Uterus (tissue), 4 donors: ENCODE results near the gene CHPF. TPM values are rescaled to one million over a fixed set of nuclear protein-coding genes. Genes with fewer than 3 reads are reported as not detected.

Experiments
- DNase-seq, 2 donors: peaks; one replicate each; pipeline ENCODE4 v3.0.0-alpha.2; 2019 to 2020
- H3K27ac ChIP-seq, 2 donors: fragments of 200-600 bp; sonication (generic); 1 replicate in 1 of 2; 2 replicates in 1 of 2; pipeline ENCODE4 v1.5.1; 2016 to 2018
- H3K27me3 ChIP-seq, 2 donors: fragments of 200-600 bp; sonication (generic); one replicate each; pipeline ENCODE4 v1.5.1; 2018 to 2019; ENCODE audit warnings: control low read depth in 1 of 2
- H3K36me3 ChIP-seq, 2 donors: fragments of 200-600 bp; sonication (generic); one replicate each; pipeline ENCODE4 v1.5.1; 2019; ENCODE audit warnings: control low read depth in 1 of 2
- H3K4me1 ChIP-seq, 2 donors: fragments of 200-600 bp; sonication (generic); one replicate each; pipeline ENCODE4 v1.5.1; 2018 to 2019; ENCODE audit warnings: control low read depth in 1 of 2
- H3K4me3 ChIP-seq, 2 donors: fragments of 200-600 bp; sonication (generic); 1 replicate in 1 of 2; 2 replicates in 1 of 2; pipeline ENCODE4 v1.5.1; 2018 to 2019; ENCODE audit warnings: mild to moderate bottlenecking in 1 of 2
- H3K9me3 ChIP-seq, 2 donors: fragments of 200-600 bp; sonication (generic); one replicate each; pipeline ENCODE4 v1.5.1; 2019; ENCODE audit warnings: control low read depth in 1 of 2
- POLR2A ChIP-seq, 2 donors: fragments of 450-650 bp; IDR thresholded peaks; one replicate each; pipeline ENCODE4 v1.6.1; 2016; ENCODE audit warnings: antibody characterized with exemption in 2 of 2, mild to moderate bottlenecking in 1 of 2, moderate library complexity in 1 of 2
- intact Hi-C: fragments of 100-400 bp; cut with DNase I; formaldehyde crosslinking; loops from one replicate; pipeline ENCODE4 v1.15.1; 2023; ENCODE audit warnings: low total_unique reads
- total RNA-seq, 4 donors: library from RNA; depleted of rRNA in 3 of 4; stranded (reverse); fragments of >200 nt in 3 of 4; gene quantifications; one replicate each; pipeline versions ENCODE4 v1.1.0 to v1.2.4, GENCODE V29; 2014 to 2023
- TF ChIP-seq, protein P1 (sequence below), 4 experiments: fragments of 200-600 bp in 2 of 4; fragments of 450-650 bp in 2 of 4; sonication (generic) in 2 of 4; IDR thresholded peaks; one replicate each; pipeline ENCODE4 v1.5.1; 2016 to 2019; ENCODE audit warnings: antibody characterized with exemption in 4 of 4, mild to moderate bottlenecking in 2 of 4, moderate library complexity in 1 of 4
- donor health status: DM: yes; HTN: yes; CAD: no.

CHPF gene
- total RNA-seq, 4 donors from 2014 or later: 16.5 to 194 (median 42.5) TPM

DNA sequence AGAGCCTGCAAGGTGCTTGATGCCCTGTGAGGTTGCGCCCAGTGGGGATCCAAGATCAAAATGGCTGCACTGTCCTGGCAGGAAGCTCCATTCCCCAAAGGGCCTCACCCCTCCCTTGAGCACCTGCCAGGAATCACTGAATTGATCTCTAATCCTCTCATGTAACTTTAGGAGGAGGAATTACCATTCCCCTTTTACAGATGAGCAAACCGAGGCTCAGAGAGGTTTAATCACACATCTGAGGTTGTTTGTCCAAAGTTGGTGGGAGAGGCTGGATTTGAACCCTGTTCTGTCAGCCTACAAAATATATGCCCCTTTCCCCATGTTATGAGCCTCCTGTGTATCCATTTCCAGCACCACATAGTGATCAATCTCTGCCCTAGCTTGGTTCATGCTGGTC is 18.8 kb downstream of the CHPF start:
- no peak overlapping the region for H3K27ac ChIP-seq
- DNase-seq: no peak
- no peak for TF ChIP-seq POLR2A (IDR thresholded peaks at IDR 0.05)
- TF ChIP-seq, protein P1, sequence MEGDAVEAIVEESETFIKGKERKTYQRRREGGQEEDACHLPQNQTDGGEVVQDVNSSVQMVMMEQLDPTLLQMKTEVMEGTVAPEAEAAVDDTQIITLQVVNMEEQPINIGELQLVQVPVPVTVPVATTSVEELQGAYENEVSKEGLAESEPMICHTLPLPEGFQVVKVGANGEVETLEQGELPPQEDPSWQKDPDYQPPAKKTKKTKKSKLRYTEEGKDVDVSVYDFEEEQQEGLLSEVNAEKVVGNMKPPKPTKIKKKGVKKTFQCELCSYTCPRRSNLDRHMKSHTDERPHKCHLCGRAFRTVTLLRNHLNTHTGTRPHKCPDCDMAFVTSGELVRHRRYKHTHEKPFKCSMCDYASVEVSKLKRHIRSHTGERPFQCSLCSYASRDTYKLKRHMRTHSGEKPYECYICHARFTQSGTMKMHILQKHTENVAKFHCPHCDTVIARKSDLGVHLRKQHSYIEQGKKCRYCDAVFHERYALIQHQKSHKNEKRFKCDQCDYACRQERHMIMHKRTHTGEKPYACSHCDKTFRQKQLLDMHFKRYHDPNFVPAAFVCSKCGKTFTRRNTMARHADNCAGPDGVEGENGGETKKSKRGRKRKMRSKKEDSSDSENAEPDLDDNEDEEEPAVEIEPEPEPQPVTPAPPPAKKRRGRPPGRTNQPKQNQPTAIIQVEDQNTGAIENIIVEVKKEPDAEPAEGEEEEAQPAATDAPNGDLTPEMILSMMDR (IDR thresholded peaks at IDR 0.05): no peak
- intact Hi-C loops: loop anchor here (5.0 kb wide), 1 partner anchor 48 kb away; no protein-coding TSS in a partner anchor
- H3K9me3 ChIP-seq: no peaks in the 10 kb centered on the region
- H3K4me3 ChIP-seq: no peak overlapping the region
- H3K27me3 ChIP-seq: no peaks in the 10 kb centered on the region
- peaks cover 7 to 13% of the 10 kb centered on the region in 2 donors for H3K4me1 ChIP-seq
- H3K36me3 ChIP-seq: no peaks in the 10 kb centered on the region

DNA sequence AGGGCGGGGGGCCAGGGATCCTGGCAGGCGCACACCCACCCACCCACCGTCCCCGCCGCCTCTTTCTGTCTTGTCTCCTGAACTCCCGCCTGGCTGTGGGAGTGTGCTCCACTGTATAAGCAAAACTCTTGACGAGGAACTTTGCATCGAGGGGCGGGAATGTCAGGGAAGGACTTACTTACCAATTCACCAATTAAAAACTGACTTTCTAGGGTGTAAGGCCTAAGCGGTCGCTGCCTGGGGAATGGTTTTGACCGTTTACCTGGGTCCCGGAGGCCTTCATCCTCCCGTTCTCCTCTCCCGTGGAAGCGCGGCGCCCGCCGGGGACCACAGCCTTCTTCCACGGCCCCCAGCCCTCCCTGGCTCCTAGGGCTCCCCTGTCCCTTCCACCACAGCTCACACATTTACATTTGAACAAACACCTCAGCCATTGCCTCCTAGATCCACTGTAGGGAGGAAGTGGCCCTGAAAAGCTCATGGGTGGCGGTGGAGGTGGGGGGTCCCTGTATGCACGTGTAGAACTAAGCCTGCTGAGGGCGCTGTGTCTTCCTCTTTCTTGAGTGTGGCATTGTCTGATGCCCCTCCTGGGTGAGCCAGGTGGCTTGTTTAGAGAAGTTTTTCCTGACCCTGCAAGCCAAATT is 20.5 kb downstream of the CHPF start:
- Histone ChIP-seq H3K4me3 (peak overlapping the region; percentile 14 to 31), H3K9me3 (no peaks in the 10 kb centered on the region), H3K27me3 (no peaks in the 10 kb centered on the region), H3K36me3 (no peaks in the 10 kb centered on the region), H3K4me1 (peaks cover 7 to 13% of the 10 kb centered on the region in 2 donors), H3K27ac (peak overlapping the region; percentile 89 to 94)
- TF ChIP-seq, protein P1 (IDR thresholded peaks at IDR 0.05): no peak
- TF ChIP-seq POLR2A (IDR thresholded peaks at IDR 0.05): no peak
- intact Hi-C loops: no loop called here
- peak in 1 of 2 donors; percentile 49 for DNase-seq

DNA sequence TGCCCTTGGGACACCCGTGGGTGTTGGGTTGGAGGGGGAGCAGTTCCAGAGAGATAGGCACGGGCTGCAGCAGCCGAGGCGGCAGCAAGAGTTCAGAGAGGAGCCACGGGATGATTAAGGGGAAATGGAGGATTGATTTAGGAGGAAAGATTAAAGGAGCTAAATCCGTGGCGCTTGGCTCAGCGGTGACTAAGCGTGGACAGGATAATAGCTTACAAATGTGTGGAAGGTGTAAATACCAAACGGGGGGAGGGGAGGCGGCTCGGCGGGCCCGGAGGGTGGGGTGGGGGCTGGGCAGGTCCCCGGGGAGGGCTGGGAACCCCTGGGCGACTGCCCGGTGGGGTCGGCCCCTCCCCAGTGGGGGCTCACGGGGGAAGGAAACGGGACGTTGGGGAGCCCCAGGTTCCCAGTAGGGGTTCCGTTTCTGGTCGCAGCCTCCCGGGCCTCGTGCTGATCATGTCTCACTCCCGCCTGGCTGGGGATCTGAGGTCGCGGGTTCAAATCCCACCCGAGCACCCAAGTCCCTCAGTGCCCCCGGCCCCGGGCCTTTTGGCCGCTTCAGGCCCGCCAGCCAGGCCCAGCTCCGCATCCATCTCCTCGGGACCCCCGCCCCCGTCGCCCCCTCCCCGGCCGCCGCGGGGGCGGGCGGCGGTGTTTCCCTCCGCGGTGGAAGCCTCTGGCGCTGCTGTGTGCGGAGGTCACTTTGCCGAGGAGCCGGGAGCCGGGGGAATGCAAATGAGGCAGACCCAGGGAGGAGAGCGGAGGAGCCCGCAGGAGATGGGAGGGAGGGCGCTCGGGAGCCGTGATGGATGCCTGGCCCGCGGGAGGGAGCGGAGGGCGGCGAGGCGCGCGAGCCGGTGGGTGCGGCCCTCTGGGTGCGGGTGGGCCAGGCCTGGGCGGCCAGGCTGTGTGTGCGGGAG is 21.2 kb downstream of the CHPF start:
- TF ChIP-seq, protein P1 (IDR thresholded peaks at IDR 0.05): no peak
- no peak for TF ChIP-seq POLR2A (IDR thresholded peaks at IDR 0.05)
- DNase-seq: peak; percentile 70 to 89
- Histone ChIP-seq H3K9me3 (no peaks in the 10 kb centered on the region), H3K27ac (peak overlapping the region; percentile 89 to 94), H3K36me3 (no peaks in the 10 kb centered on the region), H3K4me3 (peak overlapping the region; percentile 14 to 31), H3K4me1 (peaks cover 7 to 13% of the 10 kb centered on the region in 2 donors), H3K27me3 (no peaks in the 10 kb centered on the region)
- intact Hi-C loops: no loop called here

DNA sequence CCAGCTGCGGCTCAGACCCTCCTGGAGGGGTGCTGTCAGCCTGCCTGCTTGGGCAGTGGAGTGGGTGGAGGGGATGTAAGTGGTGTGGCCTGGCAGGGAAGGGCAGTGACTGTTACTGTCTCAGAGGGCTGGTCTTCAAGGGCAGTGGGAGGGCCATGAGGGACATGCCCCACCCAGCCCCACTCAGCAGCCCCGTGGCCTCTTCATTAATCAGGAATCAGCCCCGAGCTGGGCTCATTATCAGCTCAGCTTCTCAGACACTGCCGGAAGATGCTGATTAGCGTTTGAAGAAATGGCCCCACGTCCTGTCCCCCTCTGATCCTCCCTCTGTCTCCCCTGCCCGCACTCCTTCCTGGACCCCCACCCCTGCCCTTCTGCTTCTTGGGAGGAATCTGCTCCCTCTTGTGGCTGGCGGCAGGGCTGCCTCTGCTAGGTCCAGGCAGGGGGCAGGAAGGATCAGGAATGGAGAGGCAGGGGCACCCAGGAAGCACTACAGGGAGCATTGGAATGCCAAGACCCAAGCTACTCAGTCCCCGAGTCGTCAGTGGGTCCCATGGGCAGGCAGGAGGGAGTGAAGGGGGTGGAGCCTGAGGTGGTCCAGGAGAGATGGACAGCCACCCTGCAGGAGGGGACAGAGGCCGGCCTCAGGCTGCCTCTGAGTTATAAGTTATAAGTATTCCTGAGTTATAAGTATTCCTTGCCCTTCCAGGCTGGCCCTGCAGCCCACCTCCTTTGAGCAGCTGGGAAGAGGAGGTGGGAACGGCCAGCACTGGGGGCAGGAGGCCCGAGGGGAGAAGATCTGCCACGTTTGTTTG is 22.3 kb downstream of the CHPF start:
- DNase-seq: peak in 1 of 2 donors; percentile 55
- Histone ChIP-seq H3K36me3 (no peaks in the 10 kb centered on the region), H3K27me3 (no peaks in the 10 kb centered on the region), H3K9me3 (no peaks in the 10 kb centered on the region), H3K4me1 (peaks cover 7 to 13% of the 10 kb centered on the region in 2 donors), H3K27ac (peak overlapping the region; percentile 89 to 94), H3K4me3 (no peak overlapping the region)
- TF ChIP-seq POLR2A (IDR thresholded peaks at IDR 0.05): no peak
- TF ChIP-seq, protein P1 (IDR thresholded peaks at IDR 0.05): peak; percentile 53 to 81 (median 64)
- intact Hi-C loops: no loop called here
